HEK293T (cell line): Measurements from ENCODE around the gene COL26A1.

Experiments used
- CTCF ChIA-PET: fragments of 350-600 bp; formaldehyde crosslinking; extraction: SDS; loops from one replicate; lab custom pipeline; 2021; ENCODE audit warnings: antibody characterized with exemption, inconsistent platforms; lab: Yijun Ruan, JAX
- POLR2A ChIA-PET: fragments of 350-600 bp; formaldehyde crosslinking; extraction: SDS; loops from one replicate; lab custom pipeline; 2020; ENCODE audit warnings: antibody characterized with exemption, inconsistent platforms; lab: Yijun Ruan, JAX
- DNase-seq: peaks from one replicate; pipeline ENCODE4 v3.0.0; 2012; ENCODE audit warnings: mixed read lengths; ENCODE audit errors: extremely low spot score
- ARNT ChIP-seq: fragments of 450-650 bp; IDR thresholded peaks from 2 replicates; pipeline ENCODE4 v1.6.1; 2017; ENCODE audit warnings: mild to moderate bottlenecking
- CTBP1 ChIP-seq: fragments of 450-650 bp; IDR thresholded peaks from 2 replicates; pipeline ENCODE4 v1.6.1; 2016; ENCODE audit warnings: borderline replicate concordance
- ELF4 ChIP-seq: fragments of 450-650 bp; IDR thresholded peaks from 2 replicates; pipeline ENCODE4 v1.6.1; 2017; ENCODE audit warnings: antibody characterized with exemption
- FOXA1 ChIP-seq: fragments of 450-650 bp; IDR thresholded peaks from 2 replicates; pipeline ENCODE4 v1.6.1; 2016; ENCODE audit warnings: mild to moderate bottlenecking
- FOXK2 ChIP-seq: fragments of 450-650 bp; IDR thresholded peaks from 2 replicates; pipeline ENCODE4 v1.6.1; 2016; ENCODE audit warnings: mild to moderate bottlenecking
- FOXM1 ChIP-seq: fragments of 450-650 bp; IDR thresholded peaks from 2 replicates; pipeline ENCODE4 v1.6.1; 2017; ENCODE audit warnings: mild to moderate bottlenecking, borderline replicate concordance
- HDGF ChIP-seq: fragments of 450-650 bp; IDR thresholded peaks from 2 replicates; pipeline ENCODE4 v1.6.1; 2017; ENCODE audit warnings: antibody characterized with exemption, borderline replicate concordance
- L3MBTL2 ChIP-seq: fragments of 450-650 bp; conservative IDR thresholded peaks from 2 replicates; pipeline ENCODE4 v1.6.1; 2016; ENCODE audit warnings: mild to moderate bottlenecking
- LEF1 ChIP-seq: fragments of 450-650 bp; IDR thresholded peaks from 2 replicates; pipeline ENCODE4 v1.6.1; 2017; ENCODE audit warnings: mild to moderate bottlenecking, borderline replicate concordance
- NFRKB ChIP-seq: fragments of 450-650 bp; IDR thresholded peaks from 2 replicates; pipeline ENCODE4 v1.6.1; 2016; ENCODE audit warnings: mild to moderate bottlenecking, moderate library complexity
- PKNOX1 ChIP-seq: fragments of 450-650 bp; IDR thresholded peaks from 2 replicates; pipeline ENCODE4 v1.6.1; 2016
- SP1 ChIP-seq: fragments of 450-650 bp; IDR thresholded peaks from 2 replicates; pipeline ENCODE4 v1.6.1; 2017
- SUZ12 ChIP-seq: fragments of 450-650 bp; IDR thresholded peaks from 2 replicates; pipeline ENCODE4 v1.6.1; 2016; ENCODE audit warnings: mild to moderate bottlenecking
- TARDBP ChIP-seq: fragments of 450-650 bp; IDR thresholded peaks from 2 replicates; pipeline ENCODE4 v1.6.1; 2016
- ZNF384 ChIP-seq: fragments of 450-650 bp; IDR thresholded peaks from 2 replicates; pipeline ENCODE4 v1.6.1; 2016

The COL26A1 gene

GRCh38 chr7:101507791-101508252, 145.1 kb downstream of the COL26A1 start:
- DNase-seq, result peak; percentile 76
- ChIA-PET CTCF (interaction anchor here (0.6 to 1.2 kb wide), 5 partner anchors 9 to 224 kb away, joined by 3 read pairs; no protein-coding TSS in a partner anchor), POLR2A (interaction anchor here (1.0 kb wide), 1 partner anchor 186 kb away, joined by 4 read pairs; the partner anchor contains the start of gene IFT22)
- no peak for TF ChIP-seq ELF4
- no peak for TF ChIP-seq L3MBTL2
- TF ChIP-seq PKNOX1, result no peak
- no peak for TF ChIP-seq SUZ12
- TF ChIP-seq LEF1, result no peak
- TF ChIP-seq ZNF384, result no peak
- TF ChIP-seq SP1, result no peak
- TF ChIP-seq FOXM1, result no peak
- no peak for TF ChIP-seq CTBP1
- TF ChIP-seq FOXA1, result no peak
- no peak for TF ChIP-seq TARDBP
- no peak for TF ChIP-seq ARNT

GRCh38 chr7:101510297-101510696, 147.6 kb downstream of the COL26A1 start:
- ChIA-PET CTCF (no interaction called here), POLR2A (no interaction called here)

GRCh38 chr7:101511965-101512364, 149.3 kb downstream of the COL26A1 start:
- CTCF ChIA-PET, result interaction anchor here (0.5 to 0.6 kb wide), 2 partner anchors 20 to 33 kb away, joined by 3 to 4 read pairs; no protein-coding TSS in a partner anchor
- no peak for TF ChIP-seq FOXM1
- no peak for TF ChIP-seq ZNF384
- POLR2A ChIA-PET, result no interaction called here
- DNase-seq, result no peak

More at GRCh38 chr7:101510297-101510696, 147.6 kb downstream of the COL26A1 start:
- no peak for DNase-seq
- TF ChIP-seq NFRKB (no peak), FOXA1 (no peak), L3MBTL2 (no peak), PKNOX1 (no peak), ELF4 (no peak)

GRCh38 chr7:101516851-101517250, 154.2 kb downstream of the COL26A1 start:
- TF ChIP-seq L3MBTL2 (no peak), LEF1 (no peak), ZNF384 (no peak), HDGF (no peak)
- ChIA-PET CTCF (interaction anchor here (1.4 kb wide), 1 partner anchor 8 kb away, joined by 3 read pairs; no protein-coding TSS in a partner anchor), POLR2A (interaction anchor here (1.2 kb wide), 1 partner anchor 195 kb away, joined by 5 read pairs; the partner anchor contains the start of gene IFT22)
- no peak for DNase-seq

GRCh38 chr7:101517304-101517703, 154.6 kb downstream of the COL26A1 start:
- CTCF ChIA-PET, result interaction anchor here (1.4 kb wide), 1 partner anchor 9 kb away, joined by 3 read pairs; no protein-coding TSS in a partner anchor
- POLR2A ChIA-PET, result no interaction called here
- no peak for DNase-seq
- TF ChIP-seq PKNOX1 (no peak), FOXM1 (no peak), SP1 (no peak), L3MBTL2 (no peak), NFRKB (no peak), ZNF384 (no peak), ARNT (no peak)

- no peak for DNase-seq
- ChIA-PET POLR2A (no interaction called here), CTCF (no interaction called here)
- TF ChIP-seq ELF4 (no peak), PKNOX1 (peak; percentile 66)
Observed at GRCh38 chr7:101518336-101518735, 155.7 kb downstream of the COL26A1 start.

- ChIA-PET CTCF (no interaction called here), POLR2A (no interaction called here)
- no peak for TF ChIP-seq PKNOX1
- TF ChIP-seq HDGF, result no peak
- no peak for TF ChIP-seq ARNT
- TF ChIP-seq FOXA1, result no peak
- no peak for TF ChIP-seq CTBP1
- TF ChIP-seq FOXK2, result no peak
- no peak for TF ChIP-seq ELF4
- TF ChIP-seq SP1, result no peak
- no peak for TF ChIP-seq ZNF384
- no peak for TF ChIP-seq FOXM1
- TF ChIP-seq TARDBP, result no peak
- no peak for TF ChIP-seq SUZ12
- DNase-seq, result no peak
Observed at GRCh38 chr7:101519324-101520023, 156.8 kb downstream of the COL26A1 start.
